HFF-Myc (cell line): Measurements from ENCODE around the gene ACOT11.
"Not testable (repeated sequence)": the region's sequence is repeated elsewhere in the genome, so short reads cannot be mapped to it uniquely, and the experiment has no call there.

ENCODE experiments used
- DNase-seq: peaks from one replicate; pipeline ENCODE4 v3.0.0-alpha.2; 2011; ENCODE audit warnings: low read depth; ENCODE audit errors: extremely low read depth
- H3K4me3 ChIP-seq: replicated peaks from 2 replicates; pipeline ENCODE4 v1.5.1; 2011; ENCODE audit warnings: low read depth, mild to moderate bottlenecking, control low read depth, low read length
- TF ChIP-seq, protein P1 (sequence below): IDR thresholded peaks from 2 replicates; pipeline ENCODE4 v1.5.1; 2012; ENCODE audit warnings: mild to moderate bottlenecking, low read depth, low read length, control low read depth; ENCODE audit errors: missing control alignments

Gene ACOT11

GRCh38 chr1:54614563-54614962 lies 66.5 kb downstream of the ACOT11 start:
- no peak for DNase-seq
- no peak overlapping the region for H3K4me3 ChIP-seq
- TF ChIP-seq, protein P1, sequence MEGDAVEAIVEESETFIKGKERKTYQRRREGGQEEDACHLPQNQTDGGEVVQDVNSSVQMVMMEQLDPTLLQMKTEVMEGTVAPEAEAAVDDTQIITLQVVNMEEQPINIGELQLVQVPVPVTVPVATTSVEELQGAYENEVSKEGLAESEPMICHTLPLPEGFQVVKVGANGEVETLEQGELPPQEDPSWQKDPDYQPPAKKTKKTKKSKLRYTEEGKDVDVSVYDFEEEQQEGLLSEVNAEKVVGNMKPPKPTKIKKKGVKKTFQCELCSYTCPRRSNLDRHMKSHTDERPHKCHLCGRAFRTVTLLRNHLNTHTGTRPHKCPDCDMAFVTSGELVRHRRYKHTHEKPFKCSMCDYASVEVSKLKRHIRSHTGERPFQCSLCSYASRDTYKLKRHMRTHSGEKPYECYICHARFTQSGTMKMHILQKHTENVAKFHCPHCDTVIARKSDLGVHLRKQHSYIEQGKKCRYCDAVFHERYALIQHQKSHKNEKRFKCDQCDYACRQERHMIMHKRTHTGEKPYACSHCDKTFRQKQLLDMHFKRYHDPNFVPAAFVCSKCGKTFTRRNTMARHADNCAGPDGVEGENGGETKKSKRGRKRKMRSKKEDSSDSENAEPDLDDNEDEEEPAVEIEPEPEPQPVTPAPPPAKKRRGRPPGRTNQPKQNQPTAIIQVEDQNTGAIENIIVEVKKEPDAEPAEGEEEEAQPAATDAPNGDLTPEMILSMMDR: no peak

DNA sequence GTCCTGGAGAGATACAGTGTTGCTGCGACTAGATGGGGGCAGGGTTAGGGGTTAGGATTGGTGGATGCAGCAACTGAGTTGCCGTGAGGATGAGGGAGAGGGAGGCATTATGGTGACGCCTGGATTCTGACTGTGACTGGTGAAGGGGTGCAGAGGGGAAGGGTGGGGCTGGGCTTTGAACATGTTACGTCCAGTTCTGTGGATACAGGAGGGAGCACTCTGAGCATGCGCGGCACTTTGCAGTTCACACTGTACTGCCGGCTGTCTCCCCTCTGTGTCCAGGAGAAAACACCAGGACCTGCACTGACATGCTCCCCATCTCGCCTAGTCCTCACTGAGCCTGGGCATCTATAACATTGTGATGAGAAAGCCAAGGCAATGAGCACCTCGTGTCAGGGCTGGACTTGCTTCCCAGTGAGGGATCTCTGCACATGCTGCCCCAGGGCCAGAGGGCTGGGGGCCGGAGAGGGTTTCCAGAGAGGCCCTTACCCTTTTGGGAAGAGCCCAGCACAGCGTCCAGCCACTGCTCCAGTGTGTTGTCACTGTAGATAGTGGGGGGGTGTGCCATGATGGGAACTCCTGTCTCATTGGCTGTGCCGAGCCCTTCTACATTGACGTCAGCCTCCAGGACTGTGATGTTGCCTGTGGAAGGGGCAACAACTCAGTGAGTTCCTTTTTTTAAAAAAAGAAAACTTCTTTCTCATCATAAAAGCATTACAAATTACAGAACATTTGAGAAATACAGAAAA lies 67.7 kb downstream of the ACOT11 start:
- DNase-seq: no peak
- H3K4me3 ChIP-seq: no peak overlapping the region
- TF ChIP-seq, protein P1: no peak

DNA sequence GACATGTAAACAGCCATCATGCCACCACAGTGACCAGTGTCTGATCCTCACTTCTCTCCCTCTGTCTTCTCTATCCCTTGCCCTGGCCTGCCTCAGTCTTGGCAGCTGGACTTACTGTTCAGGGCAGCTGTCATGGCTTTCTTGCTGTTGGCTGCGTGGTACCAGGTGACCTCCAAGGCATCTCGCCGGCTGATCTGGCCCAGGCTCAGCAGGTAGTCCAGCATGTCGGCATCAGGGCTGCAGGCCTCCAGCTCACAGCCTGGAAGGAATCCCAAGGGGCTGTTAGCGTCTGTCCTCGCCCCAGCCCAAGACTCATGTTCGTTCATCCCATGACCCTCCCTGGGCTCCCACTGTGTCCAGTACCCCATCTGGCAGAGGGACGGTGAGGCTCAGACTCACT lies 71.7 kb downstream of the ACOT11 start:
- TF ChIP-seq, protein P1: no peak
- no peak for DNase-seq
- no peak overlapping the region for H3K4me3 ChIP-seq

GRCh38 chr1:54623216-54624007 lies 75.4 kb downstream of the ACOT11 start, which contains the start of gene FAM151A:
FAM151A (minus strand) TSS chr1:54623525; CDS start chr1:54623395, 130 bp downstream.
- no peak within 1 kb of the TSS for H3K4me3 ChIP-seq
- no peak for DNase-seq
- TF ChIP-seq, protein P1: no peak

DNA sequence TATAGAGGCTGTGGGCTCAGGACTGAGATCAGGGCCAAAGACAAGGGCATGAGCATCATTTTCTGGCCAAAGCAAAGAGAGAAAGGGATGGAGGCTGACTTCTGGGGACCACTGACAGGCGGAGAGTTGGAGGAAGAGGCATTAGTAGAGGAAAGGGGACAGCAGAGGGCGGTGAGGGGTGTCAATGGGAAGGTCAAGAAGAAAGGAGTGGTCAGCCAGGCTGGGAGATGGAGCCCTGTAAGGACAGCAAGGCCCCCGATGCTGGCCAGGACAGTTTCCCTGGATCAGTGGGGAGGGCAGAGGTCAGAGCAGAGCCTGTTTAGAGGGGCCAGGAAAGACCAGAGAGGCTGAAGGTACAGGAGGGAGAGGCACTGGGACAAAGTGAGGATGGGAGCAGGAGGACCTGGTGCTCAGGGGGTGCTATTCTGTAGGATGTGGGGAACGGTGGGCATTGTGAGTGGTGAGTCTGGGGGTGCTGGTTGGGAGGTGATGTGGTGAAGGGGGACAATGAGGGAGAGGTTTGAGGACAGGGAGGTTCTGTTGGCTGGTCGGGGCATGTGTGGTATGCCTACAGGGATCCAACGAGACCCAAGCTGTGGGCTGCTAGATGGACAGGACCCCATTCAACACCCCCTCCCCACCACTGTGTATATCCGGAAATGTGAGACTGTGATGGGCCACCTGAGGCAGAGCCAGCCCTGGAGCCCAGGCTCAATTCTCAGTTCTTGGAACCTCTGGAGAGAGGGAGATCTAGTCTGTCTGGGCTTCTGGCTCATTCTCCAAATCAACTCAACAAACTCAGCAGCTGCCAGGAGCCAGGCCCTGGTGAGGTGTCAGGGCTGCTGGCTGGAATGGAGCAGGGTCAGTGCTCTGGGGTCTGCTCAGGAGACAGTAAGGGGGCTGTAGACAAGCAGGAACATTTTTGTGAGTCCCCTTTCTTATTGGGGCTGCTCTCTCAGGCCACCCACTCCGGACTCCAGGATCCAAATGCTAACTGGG lies 76.7 kb downstream of the ACOT11 start:
- TF ChIP-seq, protein P1: no peak
- no peak for DNase-seq
- no peak overlapping the region for H3K4me3 ChIP-seq

- DNase-seq: no peak
- TF ChIP-seq, protein P1: no peak
- H3K4me3 ChIP-seq: no peak overlapping the region
Observed at GRCh38 chr1:54627196-54627595, 79.2 kb downstream of the ACOT11 start.

DNA sequence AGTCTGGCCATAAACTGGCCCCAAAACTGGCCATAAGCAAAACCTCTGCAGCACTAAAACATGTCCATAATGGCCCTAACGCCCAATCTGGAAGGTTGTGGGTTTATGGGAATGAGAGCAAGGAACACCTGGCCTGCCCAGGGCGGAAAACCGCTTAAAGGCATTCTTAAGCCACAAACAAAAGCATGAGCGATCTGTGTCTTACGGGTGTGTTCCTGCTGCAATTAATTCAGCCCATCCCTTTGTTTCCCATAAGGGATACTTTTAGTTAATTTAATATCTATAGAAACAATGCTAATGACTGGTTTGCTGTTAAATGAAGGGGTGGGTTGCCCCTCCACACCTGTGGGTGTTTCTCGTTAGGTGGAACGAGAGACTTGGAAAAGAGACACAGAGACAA lies 87.8 kb downstream of the ACOT11 start:
- H3K4me3 ChIP-seq, DNase-seq: not testable (repeated sequence)

DNA sequence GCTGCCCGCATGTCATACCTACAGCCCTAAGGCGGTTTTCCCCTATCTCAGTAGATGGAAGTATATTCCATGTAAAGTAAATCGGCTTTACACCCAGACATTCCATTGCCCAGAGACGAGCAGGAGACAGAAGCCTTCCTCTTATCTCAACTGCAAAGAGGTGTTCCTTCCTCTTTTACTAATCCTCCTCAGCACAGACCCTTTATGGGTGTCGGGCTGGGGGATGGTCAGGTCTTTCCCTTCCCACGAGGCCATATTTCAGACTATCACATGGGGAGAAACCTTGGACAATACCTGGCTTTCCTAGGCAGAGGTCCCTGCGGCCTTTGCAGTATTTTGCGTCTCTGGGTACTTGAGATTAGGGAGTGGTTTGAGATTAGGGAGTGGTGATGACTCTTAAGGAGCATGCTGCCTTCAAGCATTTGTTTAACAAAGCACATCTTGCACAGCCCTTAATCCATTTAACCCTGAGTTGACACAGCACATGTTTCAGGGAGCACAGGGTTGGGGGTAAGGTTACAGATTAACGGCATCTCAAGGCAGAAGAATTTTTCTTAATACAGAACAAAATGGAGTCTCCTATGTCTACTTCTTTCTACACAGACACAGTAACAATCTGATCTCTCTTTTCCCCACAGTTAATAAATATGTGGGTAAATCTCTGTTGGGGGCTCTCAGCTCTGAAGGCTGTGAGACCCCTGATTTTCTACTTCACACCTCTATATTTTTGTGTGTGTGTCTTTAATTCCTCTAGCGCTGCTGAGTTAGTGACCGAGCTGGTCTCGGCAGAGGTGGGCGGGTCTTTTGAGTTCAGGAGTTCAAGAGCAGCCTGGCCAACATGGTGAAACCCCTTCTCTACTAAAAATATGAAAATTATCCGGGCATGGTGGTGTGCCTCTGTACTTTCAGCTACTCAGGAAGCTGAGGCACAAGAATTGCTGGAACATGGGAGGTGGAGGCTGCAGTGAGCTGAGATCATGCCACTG lies 88.7 kb downstream of the ACOT11 start:
- H3K4me3 ChIP-seq, DNase-seq: not testable (repeated sequence)
